ENCODE measurements around the gene CBR3. TPM values are rescaled to one million over a fixed set of nuclear protein-coding genes. Genes with fewer than 3 reads are reported as not detected.

The CBR3 gene
- total RNA-seq, 4 donors from 2014 or later = 0.80 to 2.9 (median 1.8) TPM

- no peaks in the 10 kb centered on the region for H3K27me3 ChIP-seq
- H3K27ac ChIP-seq = no peak overlapping the region
- H3K4me1 ChIP-seq = peaks cover under 1 to 5% of the 10 kb centered on the region in 2 donors
- intact Hi-C loops (cut with DNase I; ENCODE audit: low total_unique reads) (no loop called here), in situ Hi-C loops (cut with MboI; ENCODE audit: low sequenced_read_pairs in 4 of 4) (no loop called here)
- H3K4me3 ChIP-seq = no peak overlapping the region
- ATAC-seq = no peak
- H3K9me3 ChIP-seq = no peaks in the 10 kb centered on the region
- DNase-seq = no peak
- TF ChIP-seq POLR2A (IDR thresholded peaks at IDR 0.05) (no peak), CTCF (IDR thresholded peaks at IDR 0.05 in 4 of 5, conservative IDR thresholded peaks at IDR 0.05 in 1 of 5) (no peak)
- H3K36me3 ChIP-seq = no peaks in the 10 kb centered on the region
These were observed 27.8 kb downstream of the CBR3 start for GRCh38 chr21:36162631-36163030.

GRCh38 chr21:36163750-36164741, 29.2 kb downstream of the CBR3 start:
- ATAC-seq (no peak), DNase-seq (no peak)
- no peak overlapping the region for H3K27ac ChIP-seq
- no peak for TF ChIP-seq CTCF (IDR thresholded peaks at IDR 0.05 in 4 of 5, conservative IDR thresholded peaks at IDR 0.05 in 1 of 5)
- TF ChIP-seq POLR2A (IDR thresholded peaks at IDR 0.05) = no peak
- no peaks in the 10 kb centered on the region for H3K27me3 ChIP-seq
- H3K36me3 ChIP-seq = no peaks in the 10 kb centered on the region
- in situ Hi-C loops (cut with MboI; ENCODE audit: low sequenced_read_pairs in 4 of 4) (no loop called here), intact Hi-C loops (cut with DNase I; ENCODE audit: low total_unique reads) (no loop called here)
- H3K4me1 ChIP-seq = no peaks in the 10 kb centered on the region
- no peak overlapping the region for H3K4me3 ChIP-seq
- no peaks in the 10 kb centered on the region for H3K9me3 ChIP-seq

GRCh38 chr21:36165356-36165755, 30.5 kb downstream of the CBR3 start:
- Histone ChIP-seq H3K27ac (no peak overlapping the region), H3K9me3 (no peaks in the 10 kb centered on the region), H3K4me3 (no peak overlapping the region), H3K27me3 (no peaks in the 10 kb centered on the region), H3K36me3 (no peaks in the 10 kb centered on the region), H3K4me1 (no peaks in the 10 kb centered on the region)
- intact Hi-C loops (cut with DNase I; ENCODE audit: low total_unique reads) = no loop called here
- ATAC-seq (no peak), DNase-seq (no peak)
- in situ Hi-C loops (cut with MboI; ENCODE audit: low sequenced_read_pairs in 4 of 4) = no loop called here
- no peak for TF ChIP-seq CTCF (IDR thresholded peaks at IDR 0.05 in 4 of 5, conservative IDR thresholded peaks at IDR 0.05 in 1 of 5)
- no peak for TF ChIP-seq POLR2A (IDR thresholded peaks at IDR 0.05)

- intact Hi-C loops (cut with DNase I; ENCODE audit: low total_unique reads) = no loop called here
- no peaks in the 10 kb centered on the region for H3K9me3 ChIP-seq
- no peak overlapping the region for H3K4me3 ChIP-seq
- ATAC-seq (no peak), DNase-seq (no peak)
- no peaks in the 10 kb centered on the region for H3K36me3 ChIP-seq
- H3K27ac ChIP-seq = peak overlapping the region in 1 of 4 donors; percentile 4
- H3K27me3 ChIP-seq = no peaks in the 10 kb centered on the region
- in situ Hi-C loops (cut with MboI; ENCODE audit: low sequenced_read_pairs in 4 of 4) = no loop called here
- TF ChIP-seq POLR2A (IDR thresholded peaks at IDR 0.05) (no peak), CTCF (IDR thresholded peaks at IDR 0.05 in 4 of 5, conservative IDR thresholded peaks at IDR 0.05 in 1 of 5) (no peak)
- peaks cover 4 to 5% of the 10 kb centered on the region in 2 donors for H3K4me1 ChIP-seq
These were observed 31.8 kb downstream of the CBR3 start for GRCh38 chr21:36166705-36167104.
